ENCODE data around the gene KCND3.

Gene KCND3

GRCh38 chr1:111921948-111922347 is 67.5 kb downstream of the KCND3 start:
- DNase-seq (ENCODE audit: insufficient read length, low spot score) = no peak
- FAIRE-seq = no peak

GRCh38 chr1:111920221-111921024 is 69.0 kb downstream of the KCND3 start:
- DNase-seq (ENCODE audit: insufficient read length, low spot score) = no peak
- no peak for FAIRE-seq

- no peak for DNase-seq (ENCODE audit: insufficient read length, low spot score)
- FAIRE-seq = no peak
These were observed 77.5 kb downstream of the KCND3 start for GRCh38 chr1:111911776-111912515.

- no peak for DNase-seq (ENCODE audit: insufficient read length, low spot score)
- no peak for FAIRE-seq
These were observed 78.4 kb downstream of the KCND3 start for GRCh38 chr1:111911061-111911460.

- no peak for DNase-seq (ENCODE audit: insufficient read length, low spot score)
- FAIRE-seq = no peak
These were observed 80.4 kb downstream of the KCND3 start for GRCh38 chr1:111909030-111909429.

GRCh38 chr1:111908011-111908621 is 81.4 kb downstream of the KCND3 start:
- FAIRE-seq (no peak), DNase-seq (ENCODE audit: insufficient read length, low spot score) (no peak)

- FAIRE-seq (no peak), DNase-seq (ENCODE audit: insufficient read length, low spot score) (no peak)
These were observed 82.1 kb downstream of the KCND3 start for GRCh38 chr1:111907321-111907720.

GRCh38 chr1:111906816-111907215 is 82.7 kb downstream of the KCND3 start:
- no peak for FAIRE-seq

GRCh38 chr1:111906111-111906510 is 83.4 kb downstream of the KCND3 start:
- no peak for DNase-seq (ENCODE audit: insufficient read length, low spot score)
- no peak for FAIRE-seq

More at GRCh38 chr1:111906816-111907215, 82.7 kb downstream of the KCND3 start:
- DNase-seq (ENCODE audit: insufficient read length, low spot score) = no peak

- DNase-seq (ENCODE audit: insufficient read length, low spot score) (no peak), FAIRE-seq (no peak)
These were observed 84.8 kb downstream of the KCND3 start for GRCh38 chr1:111904478-111905218.

- FAIRE-seq = no peak
- DNase-seq (ENCODE audit: insufficient read length, low spot score) = no peak
These were observed 85.5 kb downstream of the KCND3 start for GRCh38 chr1:111903871-111904449.

- DNase-seq (ENCODE audit: insufficient read length, low spot score) (no peak), FAIRE-seq (no peak)
These were observed 86.2 kb downstream of the KCND3 start for GRCh38 chr1:111903148-111903870.

- FAIRE-seq (no peak), DNase-seq (ENCODE audit: insufficient read length, low spot score) (no peak)
These were observed 94.0 kb downstream of the KCND3 start for GRCh38 chr1:111895469-111895868.

- FAIRE-seq (no peak), DNase-seq (ENCODE audit: insufficient read length, low spot score) (no peak)
These were observed 94.5 kb downstream of the KCND3 start for GRCh38 chr1:111895017-111895416.

GRCh38 chr1:111894497-111894896 is 95.0 kb downstream of the KCND3 start:
- FAIRE-seq (no peak), DNase-seq (ENCODE audit: insufficient read length, low spot score) (no peak)

- FAIRE-seq (no peak), DNase-seq (ENCODE audit: insufficient read length, low spot score) (no peak)
These were observed 97.9 kb downstream of the KCND3 start for GRCh38 chr1:111891566-111891965.

GRCh38 chr1:111888740-111889376 is 100.6 kb downstream of the KCND3 start:
- FAIRE-seq = no peak
- no peak for DNase-seq (ENCODE audit: insufficient read length, low spot score)

- FAIRE-seq (no peak), DNase-seq (ENCODE audit: insufficient read length, low spot score) (no peak)
These were observed 101.6 kb downstream of the KCND3 start for GRCh38 chr1:111887875-111888274.

- no peak for FAIRE-seq
- no peak for DNase-seq (ENCODE audit: insufficient read length, low spot score)
These were observed 102.1 kb downstream of the KCND3 start for GRCh38 chr1:111887385-111887784.
